Transverse colon (tissue), 4 donors: ENCODE measurements around the gene RPTOR.

Experiments used
- CTCF ChIP-seq, 5 experiments: fragments of 200-600 bp in 3 of 5; fragments of 450-650 bp in 2 of 5; sonication (generic) in 3 of 5; IDR thresholded peaks; 1 replicate in 2 of 5; 2 replicates in 3 of 5; pipeline ENCODE4 v1.5.1; 2016 to 2017; ENCODE audit warnings: antibody characterized with exemption in 5 of 5, inconsistent platforms in 3 of 5, mild to moderate bottlenecking in 2 of 5, moderate library complexity in 1 of 5
- POLR2AphosphoS5 ChIP-seq, 3 donors: sonication (generic); formaldehyde crosslinking; IDR thresholded peaks; one replicate each; pipeline ENCODE4 v1.6.1; 2016; ENCODE audit warnings: antibody characterized with exemption in 3 of 3

DNA sequence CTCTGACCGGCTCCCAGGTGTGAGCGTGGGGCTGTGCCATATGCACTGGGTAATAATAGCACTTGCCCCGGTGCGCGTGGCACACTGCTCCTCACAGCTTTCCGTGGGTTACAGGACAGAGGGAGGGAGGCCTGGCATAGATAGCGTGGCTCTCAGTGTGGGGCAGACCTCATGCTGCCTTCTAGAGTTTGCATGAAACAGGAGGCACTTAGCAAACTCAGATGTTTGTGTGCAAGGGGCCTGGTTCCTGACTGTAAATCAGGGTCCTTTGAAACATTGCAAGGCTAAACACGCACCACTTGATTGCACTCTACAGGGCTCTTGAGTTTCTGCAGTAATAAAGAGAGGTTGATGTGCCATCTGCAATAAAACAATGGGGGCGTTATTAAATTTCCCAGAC is 101.7 kb downstream of the RPTOR start:
- no peak for TF ChIP-seq CTCF (IDR thresholded peaks at IDR 0.05)
- no peak for TF ChIP-seq POLR2AphosphoS5 (IDR thresholded peaks at IDR 0.05)
